HEK293 (cell line): Measurements from ENCODE around the gene ABCC2.
A peak's percentile ranks its signal among the peaks of the same experiment; 100 is the strongest.

Experiments
- CTCF ChIA-PET: fragments of 350-600 bp; formaldehyde crosslinking; extraction: SDS; loops from one replicate; lab custom pipeline; 2021; ENCODE audit warnings: antibody characterized with exemption; lab: Yijun Ruan, JAX
- POLR2A ChIA-PET: fragments of 300-600 bp; formaldehyde crosslinking; extraction: SDS; loops from one replicate; lab custom pipeline; 2020; ENCODE audit warnings: antibody characterized with exemption, inconsistent platforms; lab: Yijun Ruan, JAX
- H3K27ac ChIP-seq: fragments of 200-500 bp; sonication (Bioruptor generic); 2 replicates; pipeline ENCODE4 v1.5.1; 2014; ENCODE audit warnings: low read depth, low read length, control low read depth, inconsistent platforms; ENCODE audit errors: extremely low read depth
- H3K36me3 ChIP-seq, 2 experiments: fragments of 200-500 bp in 1 of 2; sonication (Bioruptor generic) in 1 of 2; 1 replicate in 1 of 2; 2 replicates in 1 of 2; pipeline ENCODE4 v1.5.1; 2014 to 2017; ENCODE audit warnings: inconsistent platforms in 2 of 2, low read length in 2 of 2; ENCODE audit not compliant: control insufficient read depth in 2 of 2, insufficient read depth in 1 of 2
- H3K4me1 ChIP-seq: fragments of 200-500 bp; sonication (Bioruptor generic); 2 replicates; pipeline ENCODE4 v1.5.1; 2014; ENCODE audit warnings: mild to moderate bottlenecking, low read length, inconsistent platforms; ENCODE audit not compliant: control insufficient read depth, insufficient read depth
- H3K4me3 ChIP-seq: 2 replicates; pipeline ENCODE4 v1.5.1; 2011; ENCODE audit warnings: low read depth, mild to moderate bottlenecking, control low read depth, low read length, moderate library complexity
- H3K9me3 ChIP-seq: fragments of 200-500 bp; sonication (Bioruptor generic); 2 replicates; pipeline ENCODE4 v1.5.1; 2014; ENCODE audit warnings: low read depth, low read length, inconsistent platforms; ENCODE audit not compliant: control insufficient read depth, insufficient read depth
- GLI4 ChIP-seq: fragments of 450-650 bp; formaldehyde crosslinking; IDR thresholded peaks from 2 replicates; pipeline ENCODE4 v1.5.1; 2016; ENCODE audit warnings: missing biosample characterization, missing genetic modification characterization
- OSR2 ChIP-seq: fragments of 450-650 bp; formaldehyde crosslinking; IDR thresholded peaks from 2 replicates; pipeline ENCODE4 v1.5.1; 2016; ENCODE audit warnings: missing biosample characterization, missing genetic modification characterization
- SETDB1 ChIP-seq: IDR thresholded peaks from one replicate; pipeline ENCODE4 v1.6.1; 2017; ENCODE audit warnings: mild to moderate bottlenecking, low read length, moderate library complexity, mixed read lengths; ENCODE audit not compliant: insufficient read length
- ZNF10 ChIP-seq: fragments of 450-650 bp; formaldehyde crosslinking; IDR thresholded peaks from 2 replicates; pipeline ENCODE4 v1.5.1; 2017; ENCODE audit warnings: missing biosample characterization, missing genetic modification characterization
- ZNF26 ChIP-seq: fragments of 450-650 bp; formaldehyde crosslinking; IDR thresholded peaks from 2 replicates; pipeline ENCODE4 v1.5.1; 2016; ENCODE audit warnings: missing biosample characterization, missing genetic modification characterization
- ZNF366 ChIP-seq: fragments of 450-650 bp; formaldehyde crosslinking; conservative IDR thresholded peaks from 2 replicates; pipeline ENCODE4 v1.5.1; 2016; ENCODE audit warnings: missing biosample characterization, missing genetic modification characterization
- ZNF391 ChIP-seq: fragments of 450-650 bp; formaldehyde crosslinking; IDR thresholded peaks from 2 replicates; pipeline ENCODE4 v1.5.1; 2016; ENCODE audit warnings: low read depth, missing biosample characterization, missing genetic modification characterization, borderline replicate concordance
- ZNF426 ChIP-seq: fragments of 450-650 bp; formaldehyde crosslinking; IDR thresholded peaks from 2 replicates; pipeline ENCODE4 v1.5.1; 2017; ENCODE audit warnings: missing biosample characterization, missing genetic modification characterization, mild to moderate bottlenecking, inconsistent platforms, moderate library complexity
- ZNF518A ChIP-seq: fragments of 450-650 bp; formaldehyde crosslinking; conservative IDR thresholded peaks from 2 replicates; pipeline ENCODE4 v1.5.1; 2016; ENCODE audit warnings: low read depth, missing biosample characterization, missing genetic modification characterization
- ZNF529 ChIP-seq: fragments of 450-650 bp; formaldehyde crosslinking; IDR thresholded peaks from 2 replicates; pipeline ENCODE4 v1.5.1; 2017; ENCODE audit warnings: missing genetic modification characterization, missing biosample characterization; ENCODE audit not compliant: insufficient replicate concordance
- ZNF558 ChIP-seq: fragments of 450-650 bp; formaldehyde crosslinking; IDR thresholded peaks from 2 replicates; pipeline ENCODE4 v1.5.1; 2016; ENCODE audit warnings: missing biosample characterization, missing genetic modification characterization
- ZNF645 ChIP-seq: fragments of 450-650 bp; formaldehyde crosslinking; IDR thresholded peaks from 2 replicates; pipeline ENCODE4; 2016; ENCODE audit warnings: missing biosample characterization, missing genetic modification characterization
- ZSCAN16 ChIP-seq: fragments of 450-650 bp; formaldehyde crosslinking; IDR thresholded peaks from 2 replicates; pipeline ENCODE4 v1.5.1; 2016; ENCODE audit warnings: missing biosample characterization, missing genetic modification characterization
- TF ChIP-seq, protein P1 (sequence below): fragments of 450-650 bp; formaldehyde crosslinking; IDR thresholded peaks from 2 replicates; pipeline ENCODE4 v1.5.1; 2016; ENCODE audit warnings: missing biosample characterization, missing genetic modification characterization
- TF ChIP-seq, protein P2 (sequence below): fragments of 450-650 bp; formaldehyde crosslinking; IDR thresholded peaks from 2 replicates; pipeline ENCODE4 v1.5.1; 2016; ENCODE audit warnings: missing biosample characterization, missing genetic modification characterization

The ABCC2 gene

DNA sequence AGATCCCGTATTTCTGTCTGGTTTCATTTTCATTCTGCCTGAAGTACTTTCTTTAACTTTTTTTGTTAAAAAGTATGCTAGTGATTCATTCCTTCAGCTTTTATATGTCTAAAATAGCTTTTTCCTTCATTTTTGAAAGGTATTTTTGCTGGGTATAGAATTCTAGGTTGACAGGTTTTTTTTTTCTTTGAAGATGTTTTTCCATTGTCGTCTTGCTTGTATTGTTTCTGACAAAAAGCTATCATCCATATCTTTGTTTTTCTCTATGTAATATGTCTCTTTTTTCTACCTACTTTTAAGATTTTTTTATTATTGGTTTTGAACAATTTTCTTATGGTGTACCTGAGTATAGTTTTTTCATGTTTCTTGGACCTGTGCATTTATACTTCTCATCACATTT lies 42.2 kb upstream of the ABCC2 start:
- no peaks in the 10 kb centered on the region for H3K9me3 ChIP-seq
- peaks cover 72 to 86% of the 10 kb centered on the region in 2 experiments for H3K36me3 ChIP-seq
- H3K4me3 ChIP-seq, result no peak overlapping the region
- no peaks in the 10 kb centered on the region for H3K4me1 ChIP-seq
- 0 out of 2 replicates have a peak, but pooled peaks have one; percentile 25 for TF ChIP-seq ZNF518A (tag by site-specific recombination)
- no peak for TF ChIP-seq ZNF426 (tag by site-specific recombination)
- TF ChIP-seq ZNF10, result no peak
- TF ChIP-seq, protein P1, sequence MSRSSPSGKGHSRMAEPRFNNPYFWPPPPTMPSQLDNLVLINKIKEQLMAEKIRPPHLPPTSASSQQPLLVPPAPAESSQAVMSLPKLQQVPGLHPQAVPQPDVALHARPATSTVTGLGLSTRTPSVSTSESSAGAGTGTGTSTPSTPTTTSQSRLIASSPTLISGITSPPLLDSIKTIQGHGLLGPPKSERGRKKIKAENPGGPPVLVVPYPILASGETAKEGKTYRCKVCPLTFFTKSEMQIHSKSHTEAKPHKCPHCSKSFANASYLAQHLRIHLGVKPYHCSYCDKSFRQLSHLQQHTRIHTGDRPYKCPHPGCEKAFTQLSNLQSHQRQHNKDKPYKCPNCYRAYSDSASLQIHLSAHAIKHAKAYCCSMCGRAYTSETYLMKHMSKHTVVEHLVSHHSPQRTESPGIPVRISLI (tag by site-specific recombination), result peak; percentile 59; the same call in 1 of the 2 replicates
- TF ChIP-seq ZNF529 (tag by site-specific recombination), result no peak
- peak; percentile 96 for TF ChIP-seq SETDB1
- no peak for TF ChIP-seq ZSCAN16 (tag by site-specific recombination)
- TF ChIP-seq ZNF558, result peak; percentile 62; the same call in 1 of the 2 replicates
- H3K27ac ChIP-seq, result no peak overlapping the region
- ChIA-PET POLR2A (interaction anchor here (1.3 kb wide), 1 partner anchor 9 kb away, joined by 7 read pairs; the partner anchor contains the start of genes COX15 and CUTC), CTCF (interaction anchor here (2.9 kb wide), 1 partner anchor 8 kb away, joined by 9 read pairs; the partner anchor contains the start of genes COX15 and CUTC)

- TF ChIP-seq ZNF558 (no peak), OSR2 (no peak), ZNF26 (tag by site-specific recombination) (peak; percentile 87), GLI4 (no peak), ZNF391 (tag by site-specific recombination) (no peak), ZNF366 (tag by site-specific recombination) (peak; percentile 39; the same call in 1 of the 2 replicates), ZNF645 (no peak)
- TF ChIP-seq, protein P2, sequence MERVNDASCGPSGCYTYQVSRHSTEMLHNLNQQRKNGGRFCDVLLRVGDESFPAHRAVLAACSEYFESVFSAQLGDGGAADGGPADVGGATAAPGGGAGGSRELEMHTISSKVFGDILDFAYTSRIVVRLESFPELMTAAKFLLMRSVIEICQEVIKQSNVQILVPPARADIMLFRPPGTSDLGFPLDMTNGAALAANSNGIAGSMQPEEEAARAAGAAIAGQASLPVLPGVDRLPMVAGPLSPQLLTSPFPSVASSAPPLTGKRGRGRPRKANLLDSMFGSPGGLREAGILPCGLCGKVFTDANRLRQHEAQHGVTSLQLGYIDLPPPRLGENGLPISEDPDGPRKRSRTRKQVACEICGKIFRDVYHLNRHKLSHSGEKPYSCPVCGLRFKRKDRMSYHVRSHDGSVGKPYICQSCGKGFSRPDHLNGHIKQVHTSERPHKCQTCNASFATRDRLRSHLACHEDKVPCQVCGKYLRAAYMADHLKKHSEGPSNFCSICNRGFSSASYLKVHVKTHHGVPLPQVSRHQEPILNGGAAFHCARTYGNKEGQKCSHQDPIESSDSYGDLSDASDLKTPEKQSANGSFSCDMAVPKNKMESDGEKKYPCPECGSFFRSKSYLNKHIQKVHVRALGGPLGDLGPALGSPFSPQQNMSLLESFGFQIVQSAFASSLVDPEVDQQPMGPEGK (tag by site-specific recombination), result no peak
- H3K4me1 ChIP-seq, result no peaks in the 10 kb centered on the region
- ChIA-PET CTCF (interaction anchor here (0.6 to 2.9 kb wide), 5 partner anchors 9 to 391 kb away, joined by 3 to 9 read pairs (median 3); partner anchors contain the start of genes COX15 and CUTC), POLR2A (interaction anchor here (1.3 kb wide), 1 partner anchor 9 kb away, joined by 7 read pairs; the partner anchor contains the start of genes COX15 and CUTC)
- peaks cover 80 to 92% of the 10 kb centered on the region in 2 experiments for H3K36me3 ChIP-seq
- no peak overlapping the region for H3K27ac ChIP-seq
- no peaks in the 10 kb centered on the region for H3K9me3 ChIP-seq
- H3K4me3 ChIP-seq, result no peak overlapping the region
These were observed 41.4 kb upstream of the ABCC2 start for GRCh38 chr10:99740933-99741559.
